H4 (cell line): Measurements from ENCODE around the gene KRT13. TPM values are rescaled to one million over a fixed set of nuclear protein-coding genes. Genes with fewer than 3 reads are reported as not detected.

Source experiments
- DNase-seq: peaks from one replicate; pipeline ENCODE4 v3.0.0-alpha.2; 2015; ENCODE audit warnings: low spot score
- total RNA-seq: library from RNA; depleted of rRNA; stranded (reverse); fragments of >200 nt; shearing (Covaris generic); gene quantifications from 2 replicates; pipeline ENCODE4 v1.2.3, GENCODE V29; 2014

Gene KRT13
- total RNA-seq, 1 experiment from 2014 or later, result not detected

DNA sequence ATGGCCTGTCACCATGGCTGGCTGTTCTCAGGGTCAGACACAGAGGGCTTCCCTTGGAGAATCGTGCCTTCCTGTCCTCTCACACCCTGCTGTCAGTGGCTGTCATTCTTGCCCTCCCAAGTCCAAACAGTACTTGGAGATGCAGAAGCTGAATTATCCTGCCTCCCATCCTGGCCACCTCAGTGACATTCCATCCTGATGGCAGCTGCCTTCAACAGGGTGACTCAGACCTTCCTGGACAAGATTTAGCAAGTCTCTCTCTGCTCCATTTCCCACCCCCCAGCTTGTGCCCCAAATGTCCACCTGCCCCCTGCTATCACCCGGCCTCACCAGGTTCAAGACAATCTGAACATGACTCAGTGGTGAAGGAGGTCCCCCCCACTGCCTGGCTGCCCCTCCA lies 10.9 kb downstream of the KRT13 start:
- DNase-seq, result no peak

DNA sequence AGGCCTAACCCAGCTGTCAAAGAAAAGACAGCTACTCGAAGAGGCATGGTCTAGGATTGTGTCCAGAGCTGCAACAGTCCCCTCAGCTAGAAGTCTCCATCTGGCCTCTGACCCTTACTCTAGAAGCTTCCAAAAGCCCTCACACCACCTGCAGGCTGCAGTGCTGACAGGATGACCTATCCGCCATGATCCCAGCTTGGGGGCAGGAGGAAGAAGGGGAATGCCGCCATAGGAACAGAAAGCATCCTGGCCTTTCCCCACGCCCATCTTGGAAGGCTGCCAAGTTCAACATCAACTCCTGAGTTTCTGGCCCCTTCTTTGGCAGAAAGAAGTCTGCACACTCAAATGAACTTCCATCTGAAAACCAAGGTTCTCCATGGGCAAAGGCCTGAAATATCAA lies 12.6 kb downstream of the KRT13 start:
- DNase-seq, result peak; percentile 27

- no peak for DNase-seq
Measured at GRCh38 chr17:41492351-41492750, 13.1 kb downstream of the KRT13 start.

GRCh38 chr17:41491476-41491875 lies 13.9 kb downstream of the KRT13 start:
- no peak for DNase-seq

- DNase-seq, result no peak
Measured at GRCh38 chr17:41490000-41490990, 15.1 kb downstream of the KRT13 start.

- no peak for DNase-seq
Measured at GRCh38 chr17:41489531-41489930, 15.9 kb downstream of the KRT13 start, which contains the start of gene KRT36. KRT36 (minus strand) TSS chr17:41489910; CDS start chr17:41489864, 46 bp downstream.

GRCh38 chr17:41486809-41487530 lies 18.4 kb downstream of the KRT13 start:
- no peak for DNase-seq

GRCh38 chr17:41486316-41486715 lies 19.1 kb downstream of the KRT13 start:
- DNase-seq, result no peak

DNA sequence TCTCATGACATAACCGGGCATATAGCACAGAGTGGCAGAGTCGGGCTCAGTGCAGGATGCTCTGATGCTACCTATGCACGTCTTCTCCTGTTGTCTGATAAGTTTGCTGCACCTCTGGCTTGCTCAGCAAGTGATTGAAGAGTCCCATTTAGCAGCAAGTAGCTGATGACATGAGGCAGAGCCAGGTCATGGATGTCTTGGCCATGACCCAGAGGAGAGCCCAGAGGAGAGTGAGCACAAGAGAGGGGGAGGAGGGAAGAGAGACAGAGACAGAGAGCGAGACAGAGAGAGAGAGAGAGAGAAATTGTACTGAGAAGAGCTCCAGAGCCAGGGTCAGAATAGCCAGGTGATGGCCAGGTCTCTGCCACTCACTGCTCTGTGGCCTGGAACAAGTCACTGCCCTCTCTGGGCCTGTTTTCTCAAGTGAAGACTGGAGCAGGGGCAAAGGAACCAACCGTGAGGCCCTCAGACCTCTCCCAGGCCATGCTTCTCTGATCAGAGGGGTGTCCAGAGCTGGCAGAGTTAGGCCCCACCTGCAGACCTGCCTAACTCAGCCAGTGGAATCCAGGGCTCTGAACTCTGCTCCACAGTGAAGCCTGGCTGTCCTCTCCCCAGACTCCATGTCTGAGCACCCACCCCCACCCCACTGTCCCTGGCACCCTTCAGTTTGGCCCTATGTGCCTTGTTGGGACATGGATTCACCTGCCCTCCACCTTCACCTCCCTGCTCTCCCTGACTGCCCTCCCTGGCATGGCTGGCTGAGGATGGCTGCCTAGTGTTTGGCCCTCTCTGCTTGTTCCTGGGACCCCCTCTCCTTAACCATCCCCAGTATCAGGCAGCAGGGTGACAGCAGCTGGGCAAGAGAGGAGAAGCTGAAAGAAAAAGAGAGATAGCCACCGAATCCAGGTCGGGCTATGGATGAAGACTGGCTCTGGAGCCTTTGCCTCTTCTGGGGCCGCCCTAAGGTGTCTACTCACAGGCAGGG lies 20.2 kb downstream of the KRT13 start:
- no peak for DNase-seq

DNA sequence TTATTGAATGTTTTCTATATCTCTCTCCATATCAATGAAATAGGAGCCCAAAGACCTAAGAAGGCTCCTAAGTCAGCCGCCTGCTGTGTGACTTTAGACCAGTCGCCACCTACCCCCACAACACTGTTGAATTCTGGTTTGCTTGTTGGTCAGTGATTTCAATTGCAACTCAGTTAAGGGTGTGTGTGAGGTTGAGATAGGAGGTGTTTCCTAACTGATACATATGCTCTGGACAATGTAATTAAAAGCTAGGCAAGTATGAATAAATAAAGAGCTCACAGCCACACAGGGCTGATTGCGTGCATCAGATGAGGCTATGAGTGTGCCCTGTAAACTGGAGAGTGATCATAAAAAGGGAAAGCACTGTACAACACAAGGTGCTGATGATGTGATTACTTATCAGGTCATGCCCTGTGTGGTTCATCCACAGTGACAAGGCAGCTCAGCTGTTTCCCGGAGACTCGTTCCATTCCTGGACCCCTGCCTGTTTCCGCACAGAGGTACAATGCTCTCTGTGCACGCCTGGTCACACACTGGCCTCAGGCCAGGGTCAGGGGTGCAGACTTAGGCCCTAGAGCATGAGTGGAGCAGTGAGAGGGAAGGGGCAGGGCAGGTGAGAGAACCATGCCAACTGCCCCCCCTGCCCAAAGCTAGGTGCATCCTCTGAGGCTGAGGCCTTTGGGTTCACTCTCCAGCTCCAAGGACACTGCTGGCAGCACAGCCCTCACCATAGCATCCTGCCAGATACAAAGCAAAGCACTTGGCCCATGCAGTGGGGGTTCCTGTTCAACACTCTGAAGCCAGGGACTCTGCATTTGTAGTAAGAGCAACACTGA lies 21.2 kb downstream of the KRT13 start:
- no peak for DNase-seq

GRCh38 chr17:41483531-41483930 lies 21.9 kb downstream of the KRT13 start:
- no peak for DNase-seq

DNA sequence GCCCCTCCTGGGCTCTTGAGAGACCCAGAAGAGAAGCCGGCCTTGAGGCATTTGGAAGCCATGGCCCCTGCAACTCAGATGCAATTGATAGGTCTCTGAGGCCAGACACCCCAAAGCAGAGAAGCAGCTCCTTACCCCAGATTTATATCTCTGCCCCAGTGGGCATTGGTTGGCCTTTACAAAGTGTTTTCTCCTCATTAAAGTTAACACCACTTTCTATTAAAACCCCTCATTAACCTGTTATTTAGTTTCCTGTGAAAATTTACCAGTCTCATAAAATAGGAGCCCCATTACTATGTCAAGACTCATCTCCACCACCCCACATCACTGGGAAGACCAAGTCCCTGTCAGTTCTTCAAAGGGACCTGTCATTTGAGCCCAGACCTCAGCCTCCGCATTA lies 24.4 kb downstream of the KRT13 start, which contains the start of gene KRT35:
Gene KRT35, minus strand, starts transcription at position 116 of the 400 bp plus-strand sequence. Its CDS starts 54 bp downstream, at position 62.
- DNase-seq, result no peak

- no peak for DNase-seq
Measured at GRCh38 chr17:41480581-41480980, 24.8 kb downstream of the KRT13 start.

DNA sequence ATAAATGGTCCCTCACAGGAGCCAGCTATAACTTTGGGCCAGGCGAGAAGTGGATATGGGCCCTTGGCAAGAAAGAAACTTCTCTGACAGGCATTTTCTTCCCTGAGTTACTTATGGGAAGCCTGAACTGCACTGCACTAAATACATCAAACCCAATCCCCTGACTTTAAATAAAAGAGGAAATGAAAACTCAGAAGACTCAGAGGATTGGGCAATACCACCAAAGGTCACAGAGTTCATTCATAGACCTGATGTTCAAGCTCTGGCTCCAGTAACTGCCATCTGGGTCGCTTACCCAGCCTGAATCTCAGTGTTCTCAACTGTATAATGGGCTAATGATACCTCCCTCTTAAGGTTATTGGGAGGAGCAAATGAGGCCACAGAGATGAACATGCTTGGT lies 25.3 kb downstream of the KRT13 start:
- no peak for DNase-seq

GRCh38 chr17:41478237-41478636 lies 27.2 kb downstream of the KRT13 start:
- DNase-seq, result no peak

- no peak for DNase-seq
Measured at GRCh38 chr17:41476866-41477815, 28.3 kb downstream of the KRT13 start.

GRCh38 chr17:41475421-41475820 lies 30.0 kb downstream of the KRT13 start:
- no peak for DNase-seq

DNA sequence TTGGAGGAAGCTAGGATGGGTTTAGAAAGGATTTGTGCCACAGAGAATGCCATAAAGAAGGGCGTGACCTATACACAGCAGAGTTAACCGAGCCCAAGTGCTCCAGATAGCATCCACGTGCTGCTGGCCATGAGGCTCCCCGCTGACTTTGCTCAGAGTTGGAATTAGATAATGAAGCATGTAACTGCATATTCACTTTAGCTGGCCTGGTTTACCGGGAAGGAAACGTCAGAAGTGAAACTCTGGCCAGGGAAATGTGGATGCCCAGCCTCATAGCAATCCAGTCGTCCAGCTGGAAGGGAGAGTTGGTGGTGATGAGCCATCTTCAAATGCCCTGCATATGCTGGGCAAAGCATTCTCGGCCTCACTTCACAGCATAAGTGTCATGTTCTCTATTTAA lies 30.5 kb downstream of the KRT13 start:
- DNase-seq, result no peak

DNA sequence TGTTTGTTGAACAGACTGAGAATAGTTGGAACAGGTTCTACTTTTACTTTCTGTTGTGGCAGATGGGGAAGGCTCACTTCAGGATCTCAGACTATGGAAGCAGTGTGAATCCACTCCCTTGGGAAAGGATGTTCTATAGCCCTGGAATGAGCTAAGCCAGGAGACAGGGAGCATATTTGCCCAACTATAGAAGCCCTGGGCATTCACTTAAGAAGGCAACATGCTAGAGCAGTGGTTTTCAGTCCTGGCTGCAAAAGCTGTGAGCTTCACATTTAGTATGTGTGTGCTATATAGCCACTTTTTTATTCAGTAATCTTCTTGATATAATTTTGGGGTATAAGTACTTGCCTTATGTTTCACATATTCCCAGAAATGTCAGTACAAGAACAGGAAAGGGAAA lies 37.1 kb downstream of the KRT13 start:
- no peak for DNase-seq
